ENCODE data around the gene UGT1A10. TPM values are rescaled to one million over a fixed set of nuclear protein-coding genes. Genes with fewer than 3 reads are reported as not detected.

The UGT1A10 gene
- total RNA-seq, 1 experiment from 2014 or later: not detected

DNA sequence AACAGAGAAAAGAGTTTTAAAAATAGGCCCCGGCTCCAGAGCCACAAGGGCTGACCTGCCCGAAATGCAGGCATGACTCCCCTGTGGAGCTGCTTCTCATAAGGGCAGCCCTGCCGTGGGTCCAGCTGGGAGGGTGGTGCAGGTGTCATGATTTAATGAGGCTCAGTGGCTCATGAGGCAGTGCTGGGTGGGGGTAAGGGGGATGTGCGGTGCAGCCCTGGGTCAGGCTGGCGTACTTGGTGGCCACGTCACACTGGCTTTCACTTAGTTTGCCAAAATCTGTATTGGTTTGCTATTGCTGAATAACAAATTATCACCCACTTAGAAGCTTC, 184.5 kb downstream of the UGT1A10 start:
- intact Hi-C loops (cut with micrococcal nuclease; ENCODE audit: unreplicated experiment): no loop called here
- no peak overlapping the region for H3K4me3 ChIP-seq (ENCODE audit: low read depth, low read length, poor library complexity, severe bottlenecking)
- no peaks in the 10 kb centered on the region for H3K36me3 ChIP-seq (ENCODE audit: insufficient read depth, low read length, poor library complexity, severe bottlenecking)
- DNase-seq (ENCODE audit: low spot score): no peak
- no peak overlapping the region for H3K27ac ChIP-seq (ENCODE audit: low read depth, low read length, poor library complexity, severe bottlenecking)
- TF ChIP-seq CTCF (conservative IDR thresholded peaks at IDR 0.05; ENCODE audit: low read depth, low read length): no peak
- TF ChIP-seq EZH2 (IDR thresholded peaks at IDR 0.05; ENCODE audit: borderline replicate concordance, low read depth, low read length, poor library complexity, severe bottlenecking): no peak
- POLR2A ChIA-PET (ENCODE audit: low non-redundant PET): no interaction called here
- CTCF ChIA-PET: no interaction called here
- H3K4me1 ChIP-seq (ENCODE audit: insufficient read depth, low read length, poor library complexity, severe bottlenecking): no peaks in the 10 kb centered on the region
- H3K9me3 ChIP-seq (ENCODE audit: low read depth, low read length, poor library complexity, severe bottlenecking): no peaks in the 10 kb centered on the region
- H3K27me3 ChIP-seq (replicated peaks; ENCODE audit: insufficient read depth, low read depth, low read length, poor library complexity): no peaks in the 10 kb centered on the region
- no TSS peak for BruUV-seq (replicated peaks)

DNA sequence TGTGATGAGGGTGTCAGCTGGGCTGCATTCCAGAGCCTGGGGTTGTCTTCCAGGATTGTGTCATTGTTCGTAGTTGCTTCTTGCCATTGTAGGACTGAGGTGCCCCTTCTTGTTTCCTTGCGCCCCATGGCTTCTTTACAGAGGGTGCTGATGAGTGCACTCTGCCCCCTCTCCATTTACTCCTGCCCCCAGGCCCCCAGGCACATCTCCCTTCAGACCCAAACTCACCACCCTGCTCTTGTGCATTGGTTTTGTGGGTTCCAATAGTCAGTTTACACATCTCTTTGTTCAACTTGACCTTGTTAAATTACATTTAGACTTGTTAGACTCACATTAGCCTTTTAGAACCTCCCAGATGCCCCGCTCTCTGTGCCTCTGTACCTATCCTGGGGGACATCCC, 184.9 kb downstream of the UGT1A10 start:
- POLR2A ChIA-PET (ENCODE audit: low non-redundant PET): no interaction called here
- H3K4me1 ChIP-seq (ENCODE audit: insufficient read depth, low read length, poor library complexity, severe bottlenecking): no peaks in the 10 kb centered on the region
- TF ChIP-seq CTCF (conservative IDR thresholded peaks at IDR 0.05; ENCODE audit: low read depth, low read length): no peak
- TF ChIP-seq EZH2 (IDR thresholded peaks at IDR 0.05; ENCODE audit: borderline replicate concordance, low read depth, low read length, poor library complexity, severe bottlenecking): no peak
- H3K27me3 ChIP-seq (replicated peaks; ENCODE audit: insufficient read depth, low read depth, low read length, poor library complexity): no peaks in the 10 kb centered on the region
- H3K36me3 ChIP-seq (ENCODE audit: insufficient read depth, low read length, poor library complexity, severe bottlenecking): no peaks in the 10 kb centered on the region
- no TSS peak for BruUV-seq (replicated peaks)
- intact Hi-C loops (cut with micrococcal nuclease; ENCODE audit: unreplicated experiment): no loop called here
- CTCF ChIA-PET: no interaction called here
- H3K27ac ChIP-seq (ENCODE audit: low read depth, low read length, poor library complexity, severe bottlenecking): no peak overlapping the region
- no peak for DNase-seq (ENCODE audit: low spot score)
- no peak overlapping the region for H3K4me3 ChIP-seq (ENCODE audit: low read depth, low read length, poor library complexity, severe bottlenecking)
- H3K9me3 ChIP-seq (ENCODE audit: low read depth, low read length, poor library complexity, severe bottlenecking): no peaks in the 10 kb centered on the region

DNA sequence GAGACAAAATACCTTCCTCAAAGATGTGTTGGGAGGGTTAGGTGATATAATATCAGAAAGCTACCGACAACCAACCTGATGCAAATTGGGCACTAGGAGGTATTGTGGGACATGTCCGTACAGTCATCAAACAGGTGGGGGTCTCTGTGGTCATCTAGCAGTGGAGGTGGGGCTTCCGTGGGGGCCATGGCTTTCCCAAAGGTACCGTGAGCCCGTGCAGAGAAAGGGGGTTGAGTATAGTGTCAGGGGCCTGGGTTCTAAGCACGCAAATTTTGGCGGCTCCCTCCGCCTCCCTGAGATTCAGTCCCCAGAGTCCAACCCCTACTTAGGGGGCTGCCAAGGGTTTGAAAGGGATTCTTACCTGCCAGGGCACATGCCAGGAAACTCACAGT, 185.5 kb downstream of the UGT1A10 start:
- Histone ChIP-seq H3K27me3 (replicated peaks; ENCODE audit: insufficient read depth, low read depth, low read length, poor library complexity) (no peaks in the 10 kb centered on the region), H3K9me3 (ENCODE audit: low read depth, low read length, poor library complexity, severe bottlenecking) (no peaks in the 10 kb centered on the region), H3K4me3 (ENCODE audit: low read depth, low read length, poor library complexity, severe bottlenecking) (no peak overlapping the region), H3K27ac (ENCODE audit: low read depth, low read length, poor library complexity, severe bottlenecking) (no peak overlapping the region), H3K4me1 (ENCODE audit: insufficient read depth, low read length, poor library complexity, severe bottlenecking) (no peaks in the 10 kb centered on the region), H3K36me3 (ENCODE audit: insufficient read depth, low read length, poor library complexity, severe bottlenecking) (no peaks in the 10 kb centered on the region)
- ChIA-PET CTCF (interaction anchor here (0.6 kb wide), 1 partner anchor 11 kb away, joined by 14 read pairs; no protein-coding TSS in a partner anchor), POLR2A (ENCODE audit: low non-redundant PET) (no interaction called here)
- BruUV-seq (replicated peaks): no TSS peak
- no peak for DNase-seq (ENCODE audit: low spot score)
- intact Hi-C loops (cut with micrococcal nuclease; ENCODE audit: unreplicated experiment): no loop called here
- TF ChIP-seq CTCF (conservative IDR thresholded peaks at IDR 0.05; ENCODE audit: low read depth, low read length): no peak
- no peak for TF ChIP-seq EZH2 (IDR thresholded peaks at IDR 0.05; ENCODE audit: borderline replicate concordance, low read depth, low read length, poor library complexity, severe bottlenecking)
